Spinal cord (tissue), 10 donors: Measurements from ENCODE around the gene GCG. TPM values are rescaled to one million over a fixed set of nuclear protein-coding genes. Genes with fewer than 3 reads are reported as not detected.

Experiments used
- DNase-seq, 6 donors: peaks; one replicate each; pipeline versions ENCODE4 v3.0.0 to v3.0.0-alpha.2; 2013 to 2015; ENCODE audit warnings: low spot score in 6 of 6, low read depth in 4 of 6
- H3K27ac ChIP-seq: one replicate; pipeline ENCODE4 v1.5.1; 2013; ENCODE audit warnings: low read depth, low read length, control low read depth
- H3K27me3 ChIP-seq: one replicate; pipeline ENCODE4 v1.6.1; 2013; ENCODE audit warnings: low read length; ENCODE audit not compliant: control insufficient read depth, insufficient read depth
- H3K36me3 ChIP-seq: one replicate; pipeline ENCODE4 v1.6.1; 2013; ENCODE audit warnings: low read length; ENCODE audit not compliant: control insufficient read depth, insufficient read depth
- H3K4me1 ChIP-seq: one replicate; pipeline ENCODE4 v1.6.1; 2013; ENCODE audit warnings: low read length; ENCODE audit not compliant: control insufficient read depth, insufficient read depth
- H3K4me3 ChIP-seq: one replicate; pipeline ENCODE4 v1.5.1; 2013; ENCODE audit warnings: low read depth, low read length, control low read depth
- H3K9me3 ChIP-seq: one replicate; pipeline ENCODE4 v1.6.1; 2013; ENCODE audit warnings: low read length; ENCODE audit not compliant: control insufficient read depth, insufficient read depth
- WGBS: methylation state at CpG from one replicate; pipeline ENCODE4 v1.1.5; 2013; ENCODE audit warnings: missing lambda C conversion rate; ENCODE audit not compliant: insufficient coverage; 5-methylcytosine and 5-hydroxymethylcytosine counted together
- long read RNA-seq, 4 donors: transcript quantifications; one replicate each; lab custom pipeline, GENCODE V29; 2026
- polyA plus RNA-seq, 2 donors: library from polyadenylated mRNA; unstranded; fragments of 120-200 nt; gene quantifications; one replicate each; pipeline ENCODE4 v1.2.1, GENCODE V29; 2013; ENCODE audit not compliant: insufficient read length in 2 of 2
- total RNA-seq, 2 donors: library from RNA; depleted of rRNA in 1 of 2; stranded (reverse); fragments of 120-200 nt in 1 of 2; fragments of >200 nt in 1 of 2; gene quantifications; one replicate each; pipeline versions ENCODE4 v1.2.3 to v1.2.4, GENCODE V29; 2013 to 2014
- donor health status: healthy.

GCG gene
- not detected for total RNA-seq
- not detected for polyA plus RNA-seq
- long read RNA-seq, donor 1 = 0 reads
- long read RNA-seq, donor 2 = 0 reads
- long read RNA-seq, donor 3 = 0 reads
- long read RNA-seq, donor 4 = 0 reads

- DNase-seq = no peak
- no peak within 1 kb of the TSS for H3K4me3 ChIP-seq
- H3K4me1 ChIP-seq = no peaks in the 10 kb centered on the region
- H3K36me3 ChIP-seq = no peaks in the 10 kb centered on the region
- H3K9me3 ChIP-seq = no peaks in the 10 kb centered on the region
- no peaks in the 10 kb centered on the region for H3K27me3 ChIP-seq
- no CpG with 5 or more reads among the region's 3 CpGs for WGBS
- H3K27ac ChIP-seq = no peak within 1 kb of the TSS
These were observed at the start of gene GCG for GRCh38 chr2:162152147-162152546. Gene GCG (minus strand): TSS chr2:162152247. CDS start chr2:162149178, 3,069 bp downstream.

GRCh38 chr2:162200636-162201035 is 48.6 kb upstream of the GCG start:
- no peak overlapping the region for H3K4me3 ChIP-seq
- DNase-seq = no peak
- no peak overlapping the region for H3K27ac ChIP-seq
- H3K27me3 ChIP-seq = no peaks in the 10 kb centered on the region
- no peaks in the 10 kb centered on the region for H3K36me3 ChIP-seq
- WGBS = no CpG with 5 or more reads among the region's 1 CpG
- no peaks in the 10 kb centered on the region for H3K4me1 ChIP-seq
- no peaks in the 10 kb centered on the region for H3K9me3 ChIP-seq

GRCh38 chr2:162199913-162200312 is 47.9 kb upstream of the GCG start:
- H3K9me3 ChIP-seq = no peaks in the 10 kb centered on the region
- DNase-seq = no peak
- H3K4me1 ChIP-seq = no peaks in the 10 kb centered on the region
- H3K27ac ChIP-seq = no peak overlapping the region
- H3K4me3 ChIP-seq = no peak overlapping the region
- no CpG with 5 or more reads among the region's 1 CpG for WGBS
- H3K27me3 ChIP-seq = no peaks in the 10 kb centered on the region
- H3K36me3 ChIP-seq = no peaks in the 10 kb centered on the region

- no peaks in the 10 kb centered on the region for H3K4me1 ChIP-seq
- H3K9me3 ChIP-seq = no peaks in the 10 kb centered on the region
- no peaks in the 10 kb centered on the region for H3K36me3 ChIP-seq
- DNase-seq = no peak
- no peaks in the 10 kb centered on the region for H3K27me3 ChIP-seq
- no peak overlapping the region for H3K4me3 ChIP-seq
- no peak overlapping the region for H3K27ac ChIP-seq
- 95% methylated on average over 4 of the region's 9 CpGs for WGBS
These were observed 46.2 kb upstream of the GCG start for GRCh38 chr2:162198239-162198638.

GRCh38 chr2:162197069-162197825 is 45.2 kb upstream of the GCG start:
- H3K4me1 ChIP-seq = no peaks in the 10 kb centered on the region
- H3K27ac ChIP-seq = no peak overlapping the region
- no peak overlapping the region for H3K4me3 ChIP-seq
- no peak for DNase-seq
- WGBS = no CpG with 5 or more reads among the region's 2 CpGs
- no peaks in the 10 kb centered on the region for H3K27me3 ChIP-seq
- H3K9me3 ChIP-seq = no peaks in the 10 kb centered on the region
- no peaks in the 10 kb centered on the region for H3K36me3 ChIP-seq

- no peaks in the 10 kb centered on the region for H3K27me3 ChIP-seq
- no peak overlapping the region for H3K4me3 ChIP-seq
- no peaks in the 10 kb centered on the region for H3K4me1 ChIP-seq
- no peaks in the 10 kb centered on the region for H3K9me3 ChIP-seq
- H3K36me3 ChIP-seq = no peaks in the 10 kb centered on the region
- H3K27ac ChIP-seq = no peak overlapping the region
- WGBS = 100% methylated on average over 1 of the region's 7 CpGs
- no peak for DNase-seq
These were observed 44.6 kb upstream of the GCG start for GRCh38 chr2:162196638-162197037.

- WGBS = no CpG with 5 or more reads among the region's 3 CpGs
- H3K27ac ChIP-seq = no peak overlapping the region
- H3K36me3 ChIP-seq = no peaks in the 10 kb centered on the region
- H3K27me3 ChIP-seq = no peaks in the 10 kb centered on the region
- H3K4me1 ChIP-seq = no peaks in the 10 kb centered on the region
- no peak overlapping the region for H3K4me3 ChIP-seq
- peak in 1 of 6 donors; percentile 31 for DNase-seq
- no peaks in the 10 kb centered on the region for H3K9me3 ChIP-seq
These were observed 36.4 kb upstream of the GCG start for GRCh38 chr2:162188451-162188850.

GRCh38 chr2:162185541-162186232 is 33.6 kb upstream of the GCG start:
- Histone ChIP-seq H3K36me3 (no peaks in the 10 kb centered on the region), H3K27me3 (no peaks in the 10 kb centered on the region), H3K4me3 (no peak overlapping the region), H3K27ac (no peak overlapping the region), H3K4me1 (no peaks in the 10 kb centered on the region), H3K9me3 (no peaks in the 10 kb centered on the region)
- no CpG with 5 or more reads among the region's 5 CpGs for WGBS
- no peak for DNase-seq

- H3K9me3 ChIP-seq = no peaks in the 10 kb centered on the region
- no peak for DNase-seq
- WGBS = no CpG with 5 or more reads among the region's 2 CpGs
- no peak overlapping the region for H3K27ac ChIP-seq
- H3K4me3 ChIP-seq = no peak overlapping the region
- no peaks in the 10 kb centered on the region for H3K4me1 ChIP-seq
- no peaks in the 10 kb centered on the region for H3K36me3 ChIP-seq
- H3K27me3 ChIP-seq = no peaks in the 10 kb centered on the region
These were observed 32.9 kb upstream of the GCG start for GRCh38 chr2:162184821-162185450.
